Cortex of kidney (tissue), 1 donor: ENCODE data around the gene CSF2RB.

Experiments
- DNase-seq: peaks from one replicate; lab custom pipeline; 2025; lab: John Stamatoyannopoulos, UW

The CSF2RB gene

GRCh38 chr22:36921309-36922104 is 8.1 kb downstream of the CSF2RB start:
- DNase-seq, result no peak

GRCh38 chr22:36922105-36922608 is 8.7 kb downstream of the CSF2RB start:
- DNase-seq, result no peak

GRCh38 chr22:36922711-36923110 is 9.3 kb downstream of the CSF2RB start:
- no peak for DNase-seq

- DNase-seq, result no peak
Observed at GRCh38 chr22:36923131-36923788, 9.8 kb downstream of the CSF2RB start.

GRCh38 chr22:36924151-36924698 is 10.8 kb downstream of the CSF2RB start:
- no peak for DNase-seq

GRCh38 chr22:36925388-36926290 is 12.2 kb downstream of the CSF2RB start:
- DNase-seq, result no peak

- DNase-seq, result no peak
Observed at GRCh38 chr22:36926309-36926708, 12.9 kb downstream of the CSF2RB start.

GRCh38 chr22:36926721-36927435 is 13.4 kb downstream of the CSF2RB start:
- no peak for DNase-seq

GRCh38 chr22:36927671-36928070 is 14.2 kb downstream of the CSF2RB start:
- DNase-seq, result no peak

- no peak for DNase-seq
Observed at GRCh38 chr22:36928196-36928595, 14.8 kb downstream of the CSF2RB start.

GRCh38 chr22:36928786-36929535 is 15.5 kb downstream of the CSF2RB start:
- DNase-seq, result no peak

- DNase-seq, result no peak
Observed at GRCh38 chr22:36929621-36930020, 16.2 kb downstream of the CSF2RB start.

GRCh38 chr22:36930041-36930935 is 16.9 kb downstream of the CSF2RB start:
- no peak for DNase-seq

- no peak for DNase-seq
Observed at GRCh38 chr22:36931446-36931845, 18.0 kb downstream of the CSF2RB start.

- no peak for DNase-seq
Observed at GRCh38 chr22:36933629-36934417, 20.4 kb downstream of the CSF2RB start.

- no peak for DNase-seq
Observed at GRCh38 chr22:36934418-36935312, 21.2 kb downstream of the CSF2RB start.

- DNase-seq, result no peak
Observed at GRCh38 chr22:36935313-36935610, 21.8 kb downstream of the CSF2RB start.

- DNase-seq, result no peak
Observed at GRCh38 chr22:36935694-36936093, 22.3 kb downstream of the CSF2RB start.
